GM12878 (cell line): Measurements from ENCODE around the gene RAD51B. TPM values are rescaled to one million over a fixed set of nuclear protein-coding genes. Genes with fewer than 3 reads are reported as not detected.

ENCODE experiments used
- ATAC-seq: fragments of 200-7000 bp; cut with Tn5 transposase; 3 replicates; pipeline ENCODE4 v1.9.1; 2020; ENCODE audit warnings: mild to moderate bottlenecking, moderate library complexity
- BruUV-seq: library from RNA; stranded (reverse); fragments of 400-500 nt; replicated peaks from 2 replicates; lab custom pipeline; 2021; lab: Mats Ljungman, UMichigan
- CTCF ChIA-PET: fragments of 300-600 bp; sonication (Branson Sonifier 250); formaldehyde crosslinking; extraction: SDS; loops from one replicate; lab custom pipeline; 2021; ENCODE audit warnings: inconsistent platforms; lab: Yijun Ruan, JAX
- POLR2A ChIA-PET: fragments of 350-600 bp; formaldehyde crosslinking; extraction: SDS; loops from one replicate; lab custom pipeline; 2021; ENCODE audit warnings: inconsistent platforms; lab: Charles Lee
- RAD21 ChIA-PET: fragments of 300-600 bp; sonication (Branson Sonifier 250); formaldehyde crosslinking; loops from one replicate; lab custom pipeline; 2023; ENCODE audit warnings: antibody characterized with exemption; ENCODE audit not compliant: unreplicated experiment; lab: Charles Lee
- SMC1A ChIA-PET: fragments of 300-600 bp; sonication (Branson Sonifier 250); formaldehyde crosslinking; loops from one replicate; lab custom pipeline; 2023; ENCODE audit not compliant: unreplicated experiment, uncharacterized antibody; lab: Charles Lee
- DNase-seq: peaks from one replicate; pipeline ENCODE4 v3.0.0-alpha.2; 2011; ENCODE audit warnings: low read depth, low spot score
- FAIRE-seq: peaks from 3 replicates; lab custom pipeline; 2011; peaks lifted over from hg19 to GRCh38; lab: Jason Lieb, UNC
- H2AFZ ChIP-seq: 2 replicates; pipeline ENCODE4 v1.6.0; 2011; ENCODE audit warnings: low read depth, low read length, control low read depth; ENCODE audit not compliant: control insufficient read depth
- H3K27ac ChIP-seq: 2 replicates; pipeline ENCODE4 v1.5.1; 2011; ENCODE audit warnings: control low read depth; ENCODE audit not compliant: control insufficient read depth, insufficient read depth
- H3K27me3 ChIP-seq, 2 experiments: replicated peaks in 1 of 2; 2 replicates each; pipeline versions ENCODE4 v1.6.0 to v1.6.1; 2011; ENCODE audit warnings: low read length in 1 of 2; ENCODE audit not compliant: control insufficient read depth in 2 of 2, insufficient read depth in 2 of 2
- H3K36me3 ChIP-seq, 2 experiments: 2 replicates each; pipeline ENCODE4 v1.5.1; 2011; ENCODE audit warnings: low read length in 1 of 2; ENCODE audit not compliant: control insufficient read depth in 2 of 2, insufficient read depth in 2 of 2
- H3K4me1 ChIP-seq: 2 replicates; pipeline ENCODE4 v1.6.1; 2011; ENCODE audit warnings: mild to moderate bottlenecking, low read length, moderate library complexity, mixed read lengths; ENCODE audit not compliant: control insufficient read depth, insufficient read depth
- H3K4me2 ChIP-seq: 2 replicates; pipeline ENCODE4 v1.6.0; 2011; ENCODE audit warnings: control low read depth; ENCODE audit not compliant: control insufficient read depth, insufficient read depth
- H3K4me3 ChIP-seq: fragments of 200-600 bp; sonication (generic); 2 replicates; pipeline ENCODE4 v1.5.1; 2016
- H3K79me2 ChIP-seq: 2 replicates; pipeline ENCODE4 v1.6.0; 2011; ENCODE audit warnings: low read length; ENCODE audit not compliant: control insufficient read depth, insufficient read depth
- H3K9ac ChIP-seq: 2 replicates; pipeline ENCODE4 v1.8.0; 2011; ENCODE audit warnings: low read length, control low read depth, mixed read lengths; ENCODE audit not compliant: control insufficient read depth, insufficient read depth
- H3K9me3 ChIP-seq: replicated peaks from 3 replicates; pipeline ENCODE4 v1.5.1; 2011; ENCODE audit warnings: mild to moderate bottlenecking, low read length; ENCODE audit not compliant: control insufficient read depth, insufficient read depth
- H4K20me1 ChIP-seq: 2 replicates; pipeline ENCODE4 v1.6.0; 2011; ENCODE audit not compliant: control insufficient read depth, insufficient read depth
- BCL11A ChIP-seq: IDR thresholded peaks from 2 replicates; pipeline ENCODE4 v1.6.1; 2011; ENCODE audit warnings: low read depth, low read length
- CBX3 ChIP-seq: fragments of 200-600 bp; sonication (generic); IDR thresholded peaks from 2 replicates; pipeline ENCODE4 v1.6.1; 2016; ENCODE audit warnings: low read depth, borderline replicate concordance
- CEBPZ ChIP-seq: fragments of 150-350 bp; IDR thresholded peaks from 2 replicates; pipeline ENCODE4 v1.6.1; 2016; ENCODE audit warnings: low read depth, low read length
- HDAC6 ChIP-seq: fragments of 200-600 bp; sonication (generic); IDR thresholded peaks from one replicate; pipeline ENCODE4 v1.8.0; 2017; ENCODE audit warnings: antibody characterized with exemption; ENCODE audit not compliant: unreplicated experiment
- IKZF1 ChIP-seq: fragments of 450-650 bp; conservative IDR thresholded peaks from 2 replicates; pipeline ENCODE4 v1.6.1; 2017; ENCODE audit warnings: antibody characterized with exemption, mild to moderate bottlenecking
- MXI1 ChIP-seq: fragments of 150-350 bp; IDR thresholded peaks from 2 replicates; pipeline ENCODE4 v1.6.1; 2011; ENCODE audit warnings: low read depth, mild to moderate bottlenecking, inconsistent platforms, low read length, improper control_type of control experiment
- MYB ChIP-seq: fragments of 150-350 bp; IDR thresholded peaks from 2 replicates; pipeline ENCODE4 v1.6.1; 2014; ENCODE audit warnings: mild to moderate bottlenecking, low read depth, low read length, borderline replicate concordance
- RB1 ChIP-seq: fragments of 450-650 bp; formaldehyde crosslinking; IDR thresholded peaks from 2 replicates; pipeline ENCODE4 v1.6.1; 2017; ENCODE audit warnings: mild to moderate bottlenecking, borderline replicate concordance
- SP1 ChIP-seq: IDR thresholded peaks from one replicate; pipeline ENCODE4 v1.6.1; 2011; ENCODE audit warnings: low read depth, low read length
- YBX1 ChIP-seq: fragments of 450-650 bp; IDR thresholded peaks from 2 replicates; pipeline ENCODE4 v1.6.1; 2016; ENCODE audit warnings: antibody characterized with exemption
- ZNF687 ChIP-seq: fragments of 450-650 bp; IDR thresholded peaks from 2 replicates; pipeline ENCODE4 v1.6.1; 2017; ENCODE audit warnings: mild to moderate bottlenecking, moderate library complexity
- WGBS: methylation state at CpG from one replicate; pipeline ENCODE4 v1.1.6; 2016; ENCODE audit warnings: low lambda C conversion rate; ENCODE audit not compliant: insufficient replicate concordance, insufficient coverage; ENCODE audit errors: missing lambda C conversion rate; 5-methylcytosine and 5-hydroxymethylcytosine counted together
- in situ Hi-C: fragments of 300-500 bp; cut with MboI; formaldehyde crosslinking; loops from 9 replicates; pipeline ENCODE4 v1.14.3; 2018; ENCODE audit warnings: mixed read lengths
- intact Hi-C: fragments of 100-400 bp; cut with micrococcal nuclease; formaldehyde crosslinking; loops from one replicate; pipeline ENCODE4 v1.14.2; 2022; ENCODE audit not compliant: unreplicated experiment
- polyA plus RNA-seq, 11 experiments: library from polyadenylated mRNA; depleted of rRNA in 4 of 11; unstranded in 6 of 11; stranded (reverse) in 5 of 11; fragments of >200 nt; fragmentation: Nextera tagmentation in 4 of 11; fragmentation: Illumina TruSeq in 1 of 11; extraction: Ambion mirVana in 4 of 11; extraction: Trizol in 1 of 11; gene quantifications; 1 replicate in 1 of 11; 2 replicates in 10 of 11; pipeline versions ENCODE4 v1.2.1 to v1.2.3, GENCODE V29; 2011 to 2016; ENCODE audit warnings: inconsistent platforms in 2 of 11, missing spikeins in 2 of 11, low read depth in 1 of 11
- total RNA-seq, 4 experiments: library from RNA; depleted of rRNA in 3 of 4; stranded (reverse); fragments of >200 nt in 3 of 4; fragmentation: Illumina TruSeq in 1 of 4; extraction: Trizol in 1 of 4; gene quantifications; 2 replicates each; pipeline versions ENCODE4 v1.2.1 to v1.2.3, GENCODE V29; 2013 to 2021
- TF ChIP-seq, protein P1 (sequence below): fragments of 450-650 bp; IDR thresholded peaks from 2 replicates; pipeline ENCODE4 v1.6.1; 2017; ENCODE audit warnings: borderline replicate concordance
- TF ChIP-seq, protein P2 (sequence below): fragments of 450-650 bp; IDR thresholded peaks from 2 replicates; pipeline ENCODE4 v1.6.1; 2016; ENCODE audit warnings: mild to moderate bottlenecking

The RAD51B gene
- total and polyA plus RNA-seq, 10 of the 15 experiments (the other 5 are each of a cell fraction or from before 2014, with no cell fraction given), result 9.8 to 26.8 (median 21.3) TPM

DNA sequence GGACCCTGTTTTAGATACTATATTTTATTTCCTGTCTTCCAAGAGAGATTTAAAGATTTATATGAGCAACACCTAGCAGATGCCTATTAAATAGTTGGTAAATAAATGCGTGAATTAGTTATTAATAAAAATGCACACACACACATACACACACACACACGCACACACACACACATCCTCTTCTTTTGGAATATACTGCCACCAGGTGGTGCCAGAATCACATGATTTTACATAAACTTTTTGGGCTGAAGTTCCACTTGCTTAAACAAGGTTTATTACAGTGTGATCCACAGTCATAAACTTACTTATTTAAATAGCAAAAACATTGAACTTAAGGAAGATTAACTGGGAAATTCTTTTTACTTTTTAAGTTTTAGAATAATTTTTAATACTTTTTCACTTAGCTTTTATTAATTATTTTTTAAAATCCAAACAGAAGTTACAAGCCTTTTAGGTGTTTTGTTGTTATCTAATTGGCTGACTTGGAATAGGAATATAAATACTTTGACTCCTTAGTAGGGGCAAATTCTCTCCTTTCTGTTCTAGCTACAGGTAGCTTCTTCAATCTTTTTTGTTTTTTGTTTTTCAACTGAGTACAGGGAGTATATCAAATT lies 17.5 kb downstream of the RAD51B start:
- DNase-seq, result peak; percentile 34
- H3K36me3 ChIP-seq, result no peaks in the 10 kb centered on the region
- H3K27me3 ChIP-seq, result no peaks in the 10 kb centered on the region
- H3K27ac ChIP-seq, result no peak overlapping the region
- H4K20me1 ChIP-seq, result no peaks in the 10 kb centered on the region
- WGBS, result 0% methylated on average over 2 of the region's 2 CpGs
- no peak overlapping the region for H3K4me3 ChIP-seq
- no peak overlapping the region for H3K9ac ChIP-seq
- ATAC-seq, result peak; percentile 76
- no peak overlapping the region for H3K4me2 ChIP-seq
- no peaks in the 10 kb centered on the region for H3K9me3 ChIP-seq
- SMC1A ChIA-PET, result interaction anchor here (0.8 to 2.9 kb wide), 19 partner anchors 10 to 1007 kb away, joined by 3 to 26 read pairs (median 6); partner anchors contain the start of gene ZFYVE26
- H3K79me2 ChIP-seq, result no peaks in the 10 kb centered on the region
- CTCF ChIA-PET, result interaction anchor here (0.6 to 4.8 kb wide), 30 partner anchors 8 to 1314 kb away, joined by 3 to 29 read pairs (median 4); partner anchors contain the start of gene RAD51B
- RAD21 ChIA-PET, result interaction anchor here (0.9 to 2.5 kb wide), 10 partner anchors 39 to 980 kb away, joined by 3 to 12 read pairs (median 5); no protein-coding TSS in a partner anchor
- BruUV-seq, result no TSS peak
- in situ Hi-C loops (loop anchor here (5.0 kb wide), 1 partner anchor 985 kb away; no protein-coding TSS in a partner anchor), intact Hi-C loops (loop anchor here (5.0 to 10.0 kb wide), 3 partner anchors 95 to 1008 kb away; no protein-coding TSS in a partner anchor)
- FAIRE-seq, result peak; percentile 90
- POLR2A ChIA-PET, result no interaction called here
- H3K4me1 ChIP-seq, result no peaks in the 10 kb centered on the region
- no peak overlapping the region for H2AFZ ChIP-seq
- TF ChIP-seq MXI1 (no peak), HDAC6 (no peak), ZNF687 (no peak), IKZF1 (no peak), CEBPZ (no peak), CBX3 (no peak), YBX1 (no peak), SP1 (no peak), BCL11A (no peak), RB1 (no peak), MYB (no peak)
- TF ChIP-seq, protein P1, sequence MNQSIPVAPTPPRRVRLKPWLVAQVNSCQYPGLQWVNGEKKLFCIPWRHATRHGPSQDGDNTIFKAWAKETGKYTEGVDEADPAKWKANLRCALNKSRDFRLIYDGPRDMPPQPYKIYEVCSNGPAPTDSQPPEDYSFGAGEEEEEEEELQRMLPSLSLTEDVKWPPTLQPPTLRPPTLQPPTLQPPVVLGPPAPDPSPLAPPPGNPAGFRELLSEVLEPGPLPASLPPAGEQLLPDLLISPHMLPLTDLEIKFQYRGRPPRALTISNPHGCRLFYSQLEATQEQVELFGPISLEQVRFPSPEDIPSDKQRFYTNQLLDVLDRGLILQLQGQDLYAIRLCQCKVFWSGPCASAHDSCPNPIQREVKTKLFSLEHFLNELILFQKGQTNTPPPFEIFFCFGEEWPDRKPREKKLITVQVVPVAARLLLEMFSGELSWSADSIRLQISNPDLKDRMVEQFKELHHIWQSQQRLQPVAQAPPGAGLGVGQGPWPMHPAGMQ, result no peak
- TF ChIP-seq, protein P2, sequence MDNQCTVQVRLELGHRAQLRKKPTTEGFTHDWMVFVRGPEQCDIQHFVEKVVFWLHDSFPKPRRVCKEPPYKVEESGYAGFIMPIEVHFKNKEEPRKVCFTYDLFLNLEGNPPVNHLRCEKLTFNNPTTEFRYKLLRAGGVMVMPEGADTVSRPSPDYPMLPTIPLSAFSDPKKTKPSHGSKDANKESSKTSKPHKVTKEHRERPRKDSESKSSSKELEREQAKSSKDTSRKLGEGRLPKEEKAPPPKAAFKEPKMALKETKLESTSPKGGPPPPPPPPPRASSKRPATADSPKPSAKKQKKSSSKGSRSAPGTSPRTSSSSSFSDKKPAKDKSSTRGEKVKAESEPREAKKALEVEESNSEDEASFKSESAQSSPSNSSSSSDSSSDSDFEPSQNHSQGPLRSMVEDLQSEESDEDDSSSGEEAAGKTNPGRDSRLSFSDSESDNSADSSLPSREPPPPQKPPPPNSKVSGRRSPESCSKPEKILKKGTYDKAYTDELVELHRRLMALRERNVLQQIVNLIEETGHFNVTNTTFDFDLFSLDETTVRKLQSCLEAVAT, result no peak
